OCI-LY7 (cell line): ENCODE data around the gene TNFRSF8. TPM values are rescaled to one million over a fixed set of nuclear protein-coding genes. Genes with fewer than 3 reads are reported as not detected.
A peak's percentile ranks its signal among the peaks of the same experiment; 100 is the strongest.

Experiments used
- BruUV-seq: library from RNA; stranded (reverse); fragments of 400-500 nt; replicated peaks from 2 replicates; lab custom pipeline; 2021; lab: Mats Ljungman, UMichigan
- CTCF ChIA-PET: fragments of 300-600 bp; sonication (Branson Sonifier 250); formaldehyde crosslinking; loops from one replicate; lab custom pipeline; 2022; ENCODE audit warnings: antibody characterized with exemption; ENCODE audit not compliant: unreplicated experiment; lab: Charles Lee
- POLR2A ChIA-PET: fragments of 300-600 bp; sonication (Branson Sonifier 250); formaldehyde crosslinking; loops from one replicate; lab custom pipeline; 2022; ENCODE audit warnings: antibody characterized with exemption; lab: Charles Lee
- DNase-seq: peaks from one replicate; pipeline ENCODE4 v3.0.0-alpha.2; 2015; ENCODE audit warnings: low spot score
- H2AFZ ChIP-seq: fragments of 200-600 bp; sonication (generic), shearing (Covaris generic); 2 replicates; pipeline ENCODE4 v1.6.1; 2014; ENCODE audit warnings: mild to moderate bottlenecking, antibody characterized with exemption, low read length, moderate library complexity
- H3K27ac ChIP-seq: fragments of 200-600 bp; sonication (generic); 2 replicates; pipeline ENCODE4 v1.5.1; 2014; ENCODE audit warnings: mixed run types, low read depth, mild to moderate bottlenecking, moderate library complexity, low read length, inconsistent platforms; ENCODE audit not compliant: poor library complexity, severe bottlenecking
- H3K36me3 ChIP-seq: fragments of 200-600 bp; sonication (generic); 2 replicates; pipeline ENCODE4 v1.6.1; 2014; ENCODE audit warnings: mild to moderate bottlenecking, antibody characterized with exemption, low read length, moderate library complexity, mixed read lengths; ENCODE audit not compliant: insufficient read depth
- H3K4me1 ChIP-seq: fragments of 200-600 bp; sonication (generic); 2 replicates; pipeline ENCODE4 v1.5.1; 2014; ENCODE audit warnings: mild to moderate bottlenecking, low read length; ENCODE audit not compliant: insufficient read depth, poor library complexity, severe bottlenecking
- H3K4me2 ChIP-seq: fragments of 200-600 bp; sonication (generic); 2 replicates; pipeline ENCODE4 v1.6.1; 2014; ENCODE audit warnings: mild to moderate bottlenecking, low read length
- H3K4me3 ChIP-seq: fragments of 200-600 bp; sonication (generic); 2 replicates; pipeline ENCODE4 v1.5.1; 2014; ENCODE audit warnings: mild to moderate bottlenecking, low read depth, low read length; ENCODE audit not compliant: poor library complexity, severe bottlenecking
- H3K79me2 ChIP-seq: fragments of 200-600 bp; sonication (generic); 2 replicates; pipeline ENCODE4 v1.6.1; 2016; ENCODE audit warnings: low read depth, mild to moderate bottlenecking, low read length, moderate library complexity, mixed read lengths; ENCODE audit not compliant: insufficient read depth
- H3K9me2 ChIP-seq: fragments of 200-600 bp; sonication (generic); 2 replicates; pipeline ENCODE4 v1.6.1; 2016; ENCODE audit warnings: mild to moderate bottlenecking, low read length, mixed read lengths; ENCODE audit not compliant: insufficient read depth
- H3K9me3 ChIP-seq: fragments of 200-600 bp; sonication (generic); 2 replicates; pipeline ENCODE4 v1.6.1; 2014; ENCODE audit warnings: mild to moderate bottlenecking, mixed run types, low read length, mixed read lengths
- H4K20me1 ChIP-seq: fragments of 200-600 bp; sonication (generic); 2 replicates; pipeline ENCODE4 v1.6.1; 2014; ENCODE audit warnings: mild to moderate bottlenecking, antibody characterized with exemption, low read length, moderate library complexity, mixed read lengths; ENCODE audit not compliant: insufficient read depth
- CTCF ChIP-seq: fragments of 200-600 bp; sonication (generic); conservative IDR thresholded peaks from 2 replicates; pipeline ENCODE4 v1.5.1; 2014; ENCODE audit warnings: mild to moderate bottlenecking, antibody characterized with exemption, low read length, moderate library complexity, mixed read lengths
- EZH2phosphoT487 ChIP-seq: fragments of 200-600 bp; sonication (generic); IDR thresholded peaks from 2 replicates; pipeline ENCODE4 v1.6.1; 2018; ENCODE audit warnings: low read depth, borderline replicate concordance, mild to moderate bottlenecking, mixed run types, antibody characterized with exemption, low read length, moderate library complexity, mixed read lengths
- intact Hi-C: fragments of 100-400 bp; cut with micrococcal nuclease; formaldehyde crosslinking; loops from one replicate; pipeline ENCODE4 v1.10.0; 2022; ENCODE audit not compliant: unreplicated experiment
- total RNA-seq, 2 experiments: library from RNA; depleted of rRNA in 1 of 2; stranded (reverse); fragments of >200 nt in 1 of 2; shearing (Covaris generic) in 1 of 2; gene quantifications; 2 replicates each; pipeline ENCODE4 v1.2.3, GENCODE V29; 2014 to 2022

The TNFRSF8 gene
- total RNA-seq, 2 experiments from 2014 or later, result 0.29 TPM; not detected in 1

- H3K4me2 ChIP-seq, result no peak overlapping the region
- no peaks in the 10 kb centered on the region for H3K9me2 ChIP-seq
- peaks cover 46% of the 10 kb centered on the region for H3K4me1 ChIP-seq
- H2AFZ ChIP-seq, result no peak overlapping the region
- no peak for DNase-seq
- TF ChIP-seq EZH2phosphoT487, result no peak
- 0 out of 2 replicates have a peak, but pooled peaks have one; percentile 21 for TF ChIP-seq CTCF
- H3K27ac ChIP-seq, result no peak overlapping the region
- no peaks in the 10 kb centered on the region for H3K79me2 ChIP-seq
- CTCF ChIA-PET, result no interaction called here
- intact Hi-C loops, result no loop called here
- H3K9me3 ChIP-seq, result no peaks in the 10 kb centered on the region
- POLR2A ChIA-PET, result interaction anchor here (2.9 kb wide), 1 partner anchor 30 kb away, joined by 8 read pairs; the partner anchor contains the start of gene MIIP
- no peak overlapping the region for H3K4me3 ChIP-seq
- no TSS peak for BruUV-seq
- no peaks in the 10 kb centered on the region for H3K36me3 ChIP-seq
- no peaks in the 10 kb centered on the region for H4K20me1 ChIP-seq
These were observed 13.5 kb upstream of the TNFRSF8 start for GRCh38 chr1:12049616-12050015.

GRCh38 chr1:12051361-12051760 lies 11.7 kb upstream of the TNFRSF8 start:
- no peak for DNase-seq
- Histone ChIP-seq H3K4me1 (peaks cover 28% of the 10 kb centered on the region), H3K9me2 (no peaks in the 10 kb centered on the region), H2AFZ (no peak overlapping the region), H3K4me2 (0 out of 2 replicates have a peak overlapping the region, but pooled peaks have one; percentile 5), H3K4me3 (no peak overlapping the region), H3K9me3 (no peaks in the 10 kb centered on the region), H3K79me2 (no peaks in the 10 kb centered on the region), H3K27ac (no peak overlapping the region), H4K20me1 (no peaks in the 10 kb centered on the region), H3K36me3 (no peaks in the 10 kb centered on the region)
- ChIA-PET POLR2A (interaction anchor here (0.7 to 2.9 kb wide), 6 partner anchors 13 to 142 kb away, joined by 3 to 8 read pairs (median 4); partner anchors contain the start of gene MIIP), CTCF (interaction anchor here (0.8 kb wide), 1 partner anchor 12 kb away, joined by 3 read pairs; no protein-coding TSS in a partner anchor)
- intact Hi-C loops, result no loop called here
- BruUV-seq, result no TSS peak
- TF ChIP-seq CTCF (no peak), EZH2phosphoT487 (no peak)

GRCh38 chr1:12052008-12052573 lies 11.0 kb upstream of the TNFRSF8 start:
- DNase-seq, result no peak
- CTCF ChIA-PET, result no interaction called here

More at GRCh38 chr1:12052008-12052573, 11.0 kb upstream of the TNFRSF8 start:
- TF ChIP-seq EZH2phosphoT487, result no peak
- TF ChIP-seq CTCF, result no peak
- Histone ChIP-seq H3K36me3 (no peaks in the 10 kb centered on the region), H3K4me2 (peak overlapping the region; percentile 5; the same call in 1 of the 2 replicates), H3K79me2 (no peaks in the 10 kb centered on the region), H3K4me3 (no peak overlapping the region), H4K20me1 (no peaks in the 10 kb centered on the region), H3K9me2 (no peaks in the 10 kb centered on the region), H3K4me1 (peaks cover 21% of the 10 kb centered on the region), H3K27ac (no peak overlapping the region), H2AFZ (peak overlapping the region; percentile 12; the same call in 1 of the 2 replicates), H3K9me3 (no peaks in the 10 kb centered on the region)
- POLR2A ChIA-PET, result interaction anchor here (0.7 to 2.9 kb wide), 3 partner anchors 15 to 141 kb away, joined by 4 to 8 read pairs (median 8); partner anchors contain the start of gene MIIP
- no TSS peak for BruUV-seq
- intact Hi-C loops, result no loop called here
